ENCODE data around the gene CADM4. TPM values are rescaled to one million over a fixed set of nuclear protein-coding genes. Genes with fewer than 3 reads are reported as not detected.
"Not testable (repeated sequence)": the region's sequence is repeated elsewhere in the genome, so short reads cannot be mapped to it uniquely, and the experiment has no call there.

Gene CADM4
- total RNA-seq, 1 experiment from 2014 or later: 17.5 TPM

DNA sequence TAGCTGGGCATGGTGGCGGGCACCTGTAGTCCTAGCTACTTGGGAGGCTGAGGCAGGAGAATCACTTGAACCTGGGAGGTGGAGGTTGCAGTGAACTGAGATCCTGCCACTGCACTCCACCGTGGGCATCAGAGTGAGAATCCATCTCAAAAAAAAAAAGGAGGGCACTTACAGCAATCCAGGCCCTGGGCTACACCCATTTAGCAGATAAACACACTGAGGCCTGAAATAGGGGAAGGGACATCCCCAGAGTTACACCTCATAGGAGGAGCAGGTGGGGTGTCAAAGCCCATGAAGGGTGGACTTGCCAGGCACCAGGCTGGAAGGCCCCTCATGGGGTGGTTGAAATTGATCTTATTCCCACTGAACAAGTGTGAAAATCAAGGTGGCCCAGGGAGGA is 44.3 kb upstream of the CADM4 start:
- intact Hi-C loops (cut with micrococcal nuclease; ENCODE audit: unreplicated experiment): no loop called here
- Mint-ChIP-seq H3K9me3 (ENCODE audit: low read depth, unreplicated experiment) (no peaks in the 10 kb centered on the region), H3K4me3 (ENCODE audit: low read depth, unreplicated experiment) (no peak overlapping the region), H3K4me1 (ENCODE audit: low read depth, unreplicated experiment) (peaks cover 18% of the 10 kb centered on the region), H3K27me3 (ENCODE audit: unreplicated experiment) (no peaks in the 10 kb centered on the region), H3K36me3 (ENCODE audit: insufficient read depth, unreplicated experiment) (no peaks in the 10 kb centered on the region), H3K27ac (ENCODE audit: unreplicated experiment) (no peak overlapping the region)
- DNase-seq: no peak
- CTCF ChIA-PET: interaction anchor here (0.8 kb wide), 1 partner anchor 15 kb away, joined by 3 read pairs; no protein-coding TSS in a partner anchor
- no TSS peak for BruUV-seq (replicated peaks)
- TF ChIP-seq, protein P1, sequence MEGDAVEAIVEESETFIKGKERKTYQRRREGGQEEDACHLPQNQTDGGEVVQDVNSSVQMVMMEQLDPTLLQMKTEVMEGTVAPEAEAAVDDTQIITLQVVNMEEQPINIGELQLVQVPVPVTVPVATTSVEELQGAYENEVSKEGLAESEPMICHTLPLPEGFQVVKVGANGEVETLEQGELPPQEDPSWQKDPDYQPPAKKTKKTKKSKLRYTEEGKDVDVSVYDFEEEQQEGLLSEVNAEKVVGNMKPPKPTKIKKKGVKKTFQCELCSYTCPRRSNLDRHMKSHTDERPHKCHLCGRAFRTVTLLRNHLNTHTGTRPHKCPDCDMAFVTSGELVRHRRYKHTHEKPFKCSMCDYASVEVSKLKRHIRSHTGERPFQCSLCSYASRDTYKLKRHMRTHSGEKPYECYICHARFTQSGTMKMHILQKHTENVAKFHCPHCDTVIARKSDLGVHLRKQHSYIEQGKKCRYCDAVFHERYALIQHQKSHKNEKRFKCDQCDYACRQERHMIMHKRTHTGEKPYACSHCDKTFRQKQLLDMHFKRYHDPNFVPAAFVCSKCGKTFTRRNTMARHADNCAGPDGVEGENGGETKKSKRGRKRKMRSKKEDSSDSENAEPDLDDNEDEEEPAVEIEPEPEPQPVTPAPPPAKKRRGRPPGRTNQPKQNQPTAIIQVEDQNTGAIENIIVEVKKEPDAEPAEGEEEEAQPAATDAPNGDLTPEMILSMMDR (IDR thresholded peaks at IDR 0.05; ENCODE audit: unreplicated experiment): no peak

DNA sequence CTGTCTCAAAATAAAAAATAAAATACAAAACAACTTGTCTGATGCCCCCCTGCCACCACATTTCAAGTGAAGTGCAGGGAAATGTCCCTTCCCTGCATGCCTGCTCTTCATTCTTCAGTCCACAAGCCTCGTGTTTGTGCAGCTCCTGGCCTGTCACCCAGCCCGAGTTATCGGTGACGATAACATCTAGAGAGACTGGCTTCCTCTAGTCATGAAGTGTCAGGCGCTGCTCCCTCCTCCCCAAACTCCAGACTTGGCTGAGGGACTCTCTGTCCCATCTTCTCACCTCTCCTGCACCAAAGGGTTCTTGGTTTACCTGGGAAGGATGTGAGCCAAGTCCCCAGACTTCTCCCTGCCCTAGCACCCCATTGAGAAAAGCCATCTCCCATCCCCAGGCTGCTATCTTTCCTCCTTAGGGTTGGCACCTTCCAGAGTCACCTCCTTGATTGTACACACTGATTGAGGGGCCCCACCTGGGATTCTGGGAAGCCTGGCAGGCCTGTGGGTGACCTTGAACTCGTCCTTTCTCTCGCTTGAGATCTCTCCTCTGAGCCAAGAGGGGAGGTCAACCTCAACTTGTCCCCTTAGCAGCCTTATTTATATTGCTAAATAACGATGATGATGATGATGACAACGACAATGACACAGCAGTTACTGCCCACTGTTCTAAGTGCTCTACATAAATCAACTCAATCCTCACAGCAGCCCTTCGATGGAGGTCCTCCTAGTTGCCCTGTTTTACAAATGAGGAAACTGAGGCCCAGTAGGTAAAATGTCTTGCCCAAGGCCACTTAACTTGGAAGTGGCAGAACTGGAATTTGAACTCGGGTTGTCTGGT is 43.4 kb upstream of the CADM4 start:
- intact Hi-C loops (cut with micrococcal nuclease; ENCODE audit: unreplicated experiment): no loop called here
- peaks cover 18% of the 10 kb centered on the region for H3K4me1 Mint-ChIP-seq (ENCODE audit: low read depth, unreplicated experiment)
- TF ChIP-seq, protein P1 (IDR thresholded peaks at IDR 0.05; ENCODE audit: unreplicated experiment): no peak
- no peak for DNase-seq
- H3K36me3 Mint-ChIP-seq (ENCODE audit: insufficient read depth, unreplicated experiment): no peaks in the 10 kb centered on the region
- no peaks in the 10 kb centered on the region for H3K27me3 Mint-ChIP-seq (ENCODE audit: unreplicated experiment)
- no peaks in the 10 kb centered on the region for H3K9me3 Mint-ChIP-seq (ENCODE audit: low read depth, unreplicated experiment)
- CTCF ChIA-PET: interaction anchor here (0.8 kb wide), 1 partner anchor 14 kb away, joined by 3 read pairs; no protein-coding TSS in a partner anchor
- no TSS peak for BruUV-seq (replicated peaks)
- H3K27ac Mint-ChIP-seq (ENCODE audit: unreplicated experiment): no peak overlapping the region
- no peak overlapping the region for H3K4me3 Mint-ChIP-seq (ENCODE audit: low read depth, unreplicated experiment)

DNA sequence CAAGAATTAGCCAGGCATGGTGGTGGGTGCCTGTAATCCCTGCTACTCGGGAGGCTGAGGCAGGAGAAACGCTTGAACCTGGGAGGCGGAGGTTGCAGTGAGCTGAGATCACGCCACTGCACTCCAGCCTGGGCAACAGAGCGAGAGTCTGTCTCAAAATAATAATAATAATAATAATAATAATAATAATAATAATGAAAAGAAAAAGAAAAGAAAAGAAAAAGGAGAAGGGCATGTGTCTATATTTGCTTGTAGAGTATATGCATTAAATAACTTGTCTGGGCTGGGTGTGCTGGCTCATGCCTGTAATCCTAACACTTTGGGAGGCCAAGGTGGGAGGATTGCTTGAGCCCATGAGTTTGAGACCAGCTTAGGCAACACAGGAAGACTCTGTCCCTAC is 42.6 kb upstream of the CADM4 start:
- BruUV-seq (replicated peaks); CTCF ChIA-PET; intact Hi-C loops (cut with micrococcal nuclease; ENCODE audit: unreplicated experiment); DNase-seq; H3K4me3 Mint-ChIP-seq (ENCODE audit: low read depth, unreplicated experiment); H3K9me3 Mint-ChIP-seq (ENCODE audit: low read depth, unreplicated experiment); H3K36me3 Mint-ChIP-seq (ENCODE audit: insufficient read depth, unreplicated experiment); H3K27me3 Mint-ChIP-seq (ENCODE audit: unreplicated experiment); H3K27ac Mint-ChIP-seq (ENCODE audit: unreplicated experiment): not testable (repeated sequence)
- H3K4me1 Mint-ChIP-seq (ENCODE audit: low read depth, unreplicated experiment): peaks cover 13% of the 10 kb centered on the region

DNA sequence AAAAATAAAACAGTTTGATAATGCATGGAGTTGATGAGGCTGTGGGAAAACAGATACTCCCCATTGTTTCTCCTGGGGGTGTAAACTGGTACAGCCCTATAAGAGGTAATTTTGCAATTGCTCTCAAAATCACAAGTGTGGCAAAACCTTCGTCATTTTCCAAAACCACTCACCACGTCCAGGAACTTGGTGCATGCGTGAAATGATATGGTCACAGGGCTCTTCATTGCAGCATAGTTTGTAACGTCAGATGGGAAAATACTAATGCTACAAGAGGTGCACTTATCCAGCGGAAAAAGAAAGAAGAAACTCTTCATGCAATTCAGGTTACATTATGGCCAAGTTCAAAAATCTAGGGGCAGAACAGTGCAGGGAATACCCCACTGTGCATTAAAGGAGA is 42.2 kb upstream of the CADM4 start:
- no peak overlapping the region for H3K27ac Mint-ChIP-seq (ENCODE audit: unreplicated experiment)
- CTCF ChIA-PET: interaction anchor here (1.0 kb wide), 1 partner anchor 13 kb away, joined by 3 read pairs; no protein-coding TSS in a partner anchor
- no peaks in the 10 kb centered on the region for H3K27me3 Mint-ChIP-seq (ENCODE audit: unreplicated experiment)
- no peaks in the 10 kb centered on the region for H3K9me3 Mint-ChIP-seq (ENCODE audit: low read depth, unreplicated experiment)
- H3K4me1 Mint-ChIP-seq (ENCODE audit: low read depth, unreplicated experiment): peaks cover 8% of the 10 kb centered on the region
- no peaks in the 10 kb centered on the region for H3K36me3 Mint-ChIP-seq (ENCODE audit: insufficient read depth, unreplicated experiment)
- TF ChIP-seq, protein P1 (IDR thresholded peaks at IDR 0.05; ENCODE audit: unreplicated experiment): no peak
- DNase-seq: no peak
- intact Hi-C loops (cut with micrococcal nuclease; ENCODE audit: unreplicated experiment): no loop called here
- no TSS peak for BruUV-seq (replicated peaks)
- H3K4me3 Mint-ChIP-seq (ENCODE audit: low read depth, unreplicated experiment): no peak overlapping the region

Measured in Calu3 (cell line).